GM18873 (cell line): ENCODE data around the gene TMEM79.

Experiments
- ATAC-seq: cut with Tn5 transposase; IDR thresholded peaks from one replicate; pipeline ENCODE4 v1.9.1; 2021; ENCODE audit warnings: mild to moderate bottlenecking, moderate library complexity, moderate number of reproducible peaks; ENCODE audit not compliant: unreplicated experiment, low FRiP score

The TMEM79 gene

DNA sequence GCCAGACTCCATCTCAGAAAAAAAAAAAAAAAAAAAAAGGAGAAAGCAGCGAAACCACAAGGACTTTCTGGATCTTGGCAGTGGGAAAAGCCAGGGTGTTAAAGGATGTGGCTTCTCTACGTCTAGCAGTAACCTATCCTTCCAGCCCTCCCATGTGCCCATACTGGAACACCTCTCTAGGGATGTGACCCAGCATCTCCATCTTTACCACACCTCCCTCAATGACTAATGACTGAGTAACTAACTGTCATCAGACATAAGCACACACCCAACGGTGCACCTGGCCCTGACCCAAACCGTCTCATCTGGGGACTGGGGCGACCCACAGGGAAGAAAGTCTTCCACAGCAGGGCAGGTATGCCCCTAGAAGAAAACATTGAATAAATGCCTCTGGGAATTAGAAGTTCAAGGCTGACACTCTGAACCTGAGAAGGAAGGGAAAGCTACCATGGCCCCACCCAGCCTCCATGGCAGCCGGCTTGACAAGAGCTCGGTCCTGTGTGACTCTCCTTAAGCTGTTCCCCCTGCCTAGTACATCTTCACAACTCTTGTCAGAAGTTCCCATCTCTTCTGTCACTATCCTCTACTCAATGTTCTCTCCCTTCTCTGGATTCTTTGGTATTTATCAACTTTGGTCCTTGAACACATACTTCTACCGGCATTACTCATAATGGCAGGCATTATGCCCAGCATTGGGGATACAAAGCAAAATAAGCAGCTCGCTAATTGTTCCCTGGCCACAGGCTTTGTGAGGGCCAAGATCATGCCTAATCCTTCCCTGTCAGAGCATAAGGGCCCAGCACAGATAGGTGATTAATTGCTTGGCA, 21.5 kb upstream of the TMEM79 start:
- ATAC-seq, result no peak

DNA sequence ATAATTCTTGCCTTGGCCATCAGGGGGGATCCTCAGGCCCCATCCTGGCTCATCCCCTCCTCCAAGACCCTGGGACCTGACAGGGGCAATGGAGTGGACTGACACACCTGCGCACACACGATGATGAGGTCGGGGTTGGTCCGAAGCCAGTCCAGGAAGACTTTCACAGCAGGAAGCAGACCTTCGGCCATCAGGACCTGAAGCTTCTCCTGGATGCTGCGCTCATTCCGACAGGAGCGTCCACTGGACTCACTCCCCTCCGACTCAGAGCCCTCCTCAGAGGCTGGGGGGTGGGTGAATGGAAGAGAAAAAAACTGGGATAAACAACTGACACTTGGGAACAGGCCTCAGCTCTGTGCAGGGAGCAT, 20.9 kb upstream of the TMEM79 start:
- no peak for ATAC-seq

DNA sequence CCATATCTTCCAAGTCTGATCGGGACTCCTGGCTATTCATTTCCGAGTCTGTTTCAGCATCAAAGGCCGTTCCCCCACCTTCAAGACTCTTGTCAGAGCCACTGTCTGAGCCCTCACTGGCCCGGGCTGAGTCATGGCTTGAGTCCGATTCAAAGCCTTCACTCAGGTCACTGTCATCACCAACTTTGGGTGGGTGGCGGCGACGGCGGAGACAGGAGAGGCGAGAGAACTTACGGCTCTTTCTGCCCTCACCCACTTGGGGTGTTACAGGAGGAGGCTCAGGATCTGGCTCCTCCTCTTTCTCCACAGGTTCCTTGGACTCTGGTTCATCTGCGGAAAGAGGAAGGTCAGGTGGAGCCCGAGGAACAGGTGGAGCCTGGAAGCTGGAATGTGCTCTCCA, 18.1 kb upstream of the TMEM79 start:
- no peak for ATAC-seq

DNA sequence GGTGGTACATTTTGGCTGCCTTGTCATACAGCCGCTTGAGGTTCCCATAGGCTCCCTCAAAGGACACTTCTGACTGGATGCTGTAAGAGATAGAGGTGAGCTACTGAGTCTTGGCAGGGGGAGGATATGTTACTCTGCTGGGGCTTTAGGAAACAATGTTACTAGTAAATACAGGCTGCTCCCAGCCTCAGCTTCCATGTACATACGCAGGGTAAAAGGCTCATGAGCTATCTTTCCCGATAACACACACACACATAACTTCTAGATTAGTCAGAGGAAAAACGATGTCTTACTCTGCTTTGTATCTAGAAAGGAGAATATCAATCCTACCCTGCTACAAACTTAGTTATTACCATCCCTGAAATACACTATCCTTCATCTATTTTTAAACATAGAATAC, 15.8 kb upstream of the TMEM79 start:
- ATAC-seq, result no peak

DNA sequence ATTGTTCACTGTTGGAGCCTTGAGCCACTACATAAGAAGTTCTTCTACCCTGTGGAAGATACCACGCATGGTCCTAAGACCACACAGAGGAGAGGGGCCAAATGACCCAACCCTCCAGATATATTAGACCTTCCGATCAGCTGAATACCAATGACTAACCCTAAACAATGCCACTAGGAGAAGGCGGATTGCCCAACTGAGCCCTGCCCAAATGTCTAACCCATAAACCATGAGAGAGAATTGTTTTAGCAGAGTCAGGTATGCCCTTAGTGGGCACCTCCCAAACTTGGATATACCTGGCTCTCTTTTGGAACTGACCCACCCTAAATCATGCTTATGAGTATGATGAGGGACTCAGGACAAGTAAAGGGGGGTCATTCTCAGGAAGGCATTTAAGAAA, 13.8 kb upstream of the TMEM79 start:
- ATAC-seq, result no peak

DNA sequence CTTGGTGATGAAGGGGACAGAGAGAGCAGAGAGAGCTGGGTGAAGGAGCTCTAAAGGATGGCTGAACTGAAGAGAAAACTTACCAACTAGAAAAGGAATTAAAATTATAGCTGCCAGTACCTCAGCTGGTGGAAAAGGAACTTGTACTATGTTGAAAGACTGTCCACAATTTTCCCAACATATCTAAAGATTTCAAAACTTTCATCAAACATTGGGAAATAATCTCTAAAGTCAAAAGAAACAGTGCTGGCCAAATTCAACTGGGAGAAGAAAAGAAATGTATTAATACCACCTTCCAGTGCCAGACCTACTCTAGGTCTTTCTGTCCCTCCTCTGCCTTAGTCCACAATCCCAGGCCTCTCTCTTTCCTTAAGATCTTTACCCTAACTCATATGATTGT, 7.6 kb upstream of the TMEM79 start:
- no peak for ATAC-seq

DNA sequence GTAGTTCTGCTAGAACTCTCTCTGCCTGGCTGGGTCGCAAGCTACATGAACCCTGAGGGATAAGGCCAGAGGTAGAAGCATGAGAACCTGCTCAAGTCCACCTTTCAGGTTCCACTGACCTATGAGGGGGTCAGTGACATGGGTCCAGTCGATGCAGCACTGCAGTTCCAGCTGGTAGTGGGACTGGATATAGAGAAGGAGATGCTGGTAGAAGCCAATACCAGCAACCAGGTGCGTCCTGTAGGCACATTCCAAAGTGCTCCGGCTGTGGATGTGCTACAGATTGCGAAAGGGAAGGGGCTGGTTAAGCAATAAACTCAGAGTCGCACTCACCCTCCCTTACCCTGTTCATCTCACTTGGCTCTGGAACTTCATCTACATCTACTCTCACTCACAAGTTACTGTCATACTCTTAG, 7.2 kb upstream of the TMEM79 start:
- ATAC-seq, result no peak

DNA sequence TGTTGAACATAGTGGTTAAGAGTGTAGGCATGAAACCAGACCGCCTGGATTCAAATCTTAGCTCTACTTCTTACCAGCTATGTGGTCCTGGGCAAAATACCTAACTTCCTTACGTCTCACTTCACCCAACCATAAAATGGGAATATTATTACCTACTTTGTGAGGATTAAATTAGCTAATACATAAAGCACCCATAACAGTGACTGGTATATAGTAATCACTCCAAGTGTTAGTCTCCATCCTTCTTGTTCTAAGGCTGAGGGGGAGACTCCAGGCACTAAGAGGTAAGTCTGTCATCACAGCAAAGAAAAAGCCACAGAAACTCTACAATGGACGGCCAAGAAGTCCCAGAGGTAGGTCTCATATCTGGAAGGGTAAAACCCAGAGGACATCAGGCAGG, 4.3 kb upstream of the TMEM79 start:
- no peak for ATAC-seq

DNA sequence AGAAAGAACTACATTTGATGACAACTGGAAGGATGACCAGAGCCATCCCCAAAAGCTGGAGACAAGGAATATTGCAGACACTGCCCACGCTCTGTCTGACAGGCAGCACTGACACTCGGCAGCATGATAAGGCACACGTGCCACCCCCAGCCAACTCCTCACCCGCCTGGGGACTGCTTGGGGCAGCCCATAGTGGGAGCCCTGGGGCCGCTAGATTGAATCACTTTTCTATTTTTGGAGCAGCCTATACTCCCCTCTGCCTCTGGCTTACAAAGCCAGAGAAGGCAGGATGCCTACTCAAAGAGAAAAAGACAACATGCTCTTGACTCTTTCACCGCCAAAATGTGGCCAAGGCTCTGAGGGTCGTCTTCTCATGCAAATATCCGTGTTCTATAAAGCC, 2.8 kb upstream of the TMEM79 start:
- ATAC-seq, result no peak

DNA sequence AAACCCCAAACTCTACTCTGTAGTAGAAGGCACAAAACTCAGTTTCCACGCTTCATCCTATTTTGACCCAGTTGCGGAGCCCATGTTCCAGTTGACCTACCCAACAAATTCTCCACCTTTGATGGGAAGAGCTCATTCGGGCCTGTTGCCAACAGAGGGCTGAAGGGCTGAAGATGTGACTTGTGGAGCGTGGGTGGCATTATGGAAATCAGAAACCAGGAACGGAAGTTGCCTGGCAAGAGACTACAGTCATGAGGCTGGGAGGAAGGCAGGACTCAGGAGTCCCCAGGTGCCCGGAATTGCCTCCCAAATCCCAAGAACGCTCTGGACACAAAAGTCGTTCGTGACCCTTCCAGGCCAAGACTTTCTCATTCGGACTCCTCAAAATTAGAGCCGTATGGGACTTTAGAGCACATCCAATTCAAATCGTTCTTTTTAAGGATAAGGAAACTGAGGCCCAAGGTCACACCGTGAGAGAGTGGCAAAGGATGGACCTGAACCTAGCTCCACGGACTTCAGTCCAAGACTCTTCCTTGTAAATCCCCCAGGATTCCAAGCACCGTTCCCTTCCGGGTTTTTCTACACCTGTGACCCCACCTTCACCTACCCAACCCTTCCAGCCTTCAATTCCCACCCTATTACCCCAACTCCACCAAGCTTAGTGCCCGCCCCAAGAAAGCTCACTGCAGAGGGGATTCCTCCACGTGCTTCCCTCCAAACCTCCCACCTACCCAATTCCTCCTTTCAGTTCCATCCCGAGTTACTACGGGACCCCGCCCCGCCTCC, 2.2 kb upstream of the TMEM79 start:
- no peak for ATAC-seq

DNA sequence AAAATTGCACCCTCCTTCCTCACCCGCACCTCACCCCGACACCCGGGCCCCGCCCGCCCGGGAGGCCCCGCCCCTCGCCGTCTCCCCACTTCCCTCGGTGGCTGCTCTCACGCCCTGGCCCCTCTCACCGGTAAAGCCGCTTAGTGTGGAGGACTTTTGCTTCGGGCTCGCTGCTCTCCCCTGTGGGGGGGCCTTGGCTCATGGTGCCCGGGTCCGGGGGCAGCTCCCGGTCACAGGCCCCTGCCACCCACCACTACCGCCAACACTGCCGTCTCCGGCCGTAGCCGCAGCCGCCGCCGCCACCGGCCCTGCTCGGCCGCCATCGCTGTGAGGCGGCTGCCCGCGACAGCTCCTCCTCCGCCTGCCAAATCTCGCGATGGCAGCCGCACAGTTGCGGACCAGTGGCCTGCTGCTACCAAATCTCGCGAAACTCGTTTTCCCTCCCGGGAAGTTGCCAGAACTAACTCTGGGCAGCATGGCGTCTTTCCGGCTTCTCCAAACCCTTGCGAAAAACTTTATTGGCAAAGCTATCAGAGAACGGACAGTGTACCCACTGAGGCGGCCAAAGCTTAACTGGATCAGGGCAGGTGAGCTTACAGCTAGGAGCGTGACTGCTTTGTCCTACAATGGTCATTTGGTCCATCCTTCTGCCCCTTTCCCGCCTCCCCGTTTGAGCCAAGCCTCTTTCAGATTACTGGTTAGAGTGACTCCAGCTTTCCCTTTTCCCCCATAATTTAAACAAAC, 1.5 kb upstream of the TMEM79 start, which contains the start of gene SMG5:
Gene SMG5, minus strand, starts transcription at position 347 of the 744 bp plus-strand sequence. Its CDS starts 145 bp downstream, at position 202.
- ATAC-seq, result peak; percentile 78

DNA sequence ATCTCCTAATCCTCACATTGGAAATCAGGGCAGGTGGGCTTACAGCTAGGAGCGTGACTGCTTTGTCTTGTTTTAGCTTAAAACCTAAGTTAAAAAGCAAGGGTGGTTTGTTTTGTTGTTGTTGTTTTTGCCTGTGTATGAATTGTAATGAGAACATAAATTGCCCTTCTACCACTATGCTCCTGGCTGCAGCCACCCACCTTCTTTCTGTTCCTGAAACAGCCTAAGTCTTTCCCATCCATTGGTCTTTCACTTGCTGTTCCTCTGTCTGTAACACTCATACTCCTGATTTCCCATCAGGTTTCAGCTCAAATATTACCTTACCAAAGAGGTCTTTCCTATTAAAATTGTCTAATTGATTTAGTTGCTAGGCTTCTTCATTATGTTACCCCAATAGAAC, 604 bp upstream of the TMEM79 start:
- no peak for ATAC-seq

DNA sequence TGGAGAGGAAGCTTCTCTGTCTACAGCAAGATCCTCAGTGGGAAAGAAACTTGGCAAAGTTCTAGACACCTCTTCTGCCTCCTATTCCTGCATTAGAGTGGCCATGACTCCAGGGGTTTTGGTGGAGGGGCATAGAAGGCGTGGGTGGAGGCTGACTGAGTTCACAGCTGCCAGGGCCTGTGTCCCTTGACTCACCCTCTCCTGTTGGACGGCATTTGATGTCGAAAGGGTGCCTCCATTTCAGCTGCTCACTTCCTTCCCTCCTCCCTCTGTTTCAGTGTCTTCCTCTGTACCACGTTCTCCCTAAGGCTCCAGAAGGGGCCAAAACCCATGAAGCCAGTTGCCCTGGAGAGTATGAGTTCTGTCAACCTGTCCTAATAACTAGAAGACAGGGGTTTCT, 632 bp downstream of the TMEM79 start:
- ATAC-seq, result no peak

DNA sequence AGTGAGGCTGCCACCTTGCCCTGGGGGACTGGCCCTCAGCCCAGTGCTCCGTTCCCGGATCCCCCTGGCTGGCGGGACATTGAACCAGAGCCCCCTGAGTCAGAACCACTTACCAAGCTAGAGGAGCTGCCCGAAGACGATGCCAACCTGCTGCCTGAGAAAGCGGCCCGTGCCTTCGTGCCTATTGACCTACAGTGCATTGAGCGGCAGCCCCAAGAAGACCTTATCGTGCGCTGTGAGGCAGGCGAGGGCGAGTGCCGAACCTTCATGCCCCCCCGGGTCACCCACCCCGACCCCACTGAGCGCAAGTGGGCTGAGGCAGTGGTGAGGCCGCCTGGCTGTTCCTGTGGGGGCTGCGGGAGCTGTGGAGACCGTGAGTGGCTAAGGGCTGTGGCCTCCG, 1.3 kb downstream of the TMEM79 start:
- no peak for ATAC-seq

DNA sequence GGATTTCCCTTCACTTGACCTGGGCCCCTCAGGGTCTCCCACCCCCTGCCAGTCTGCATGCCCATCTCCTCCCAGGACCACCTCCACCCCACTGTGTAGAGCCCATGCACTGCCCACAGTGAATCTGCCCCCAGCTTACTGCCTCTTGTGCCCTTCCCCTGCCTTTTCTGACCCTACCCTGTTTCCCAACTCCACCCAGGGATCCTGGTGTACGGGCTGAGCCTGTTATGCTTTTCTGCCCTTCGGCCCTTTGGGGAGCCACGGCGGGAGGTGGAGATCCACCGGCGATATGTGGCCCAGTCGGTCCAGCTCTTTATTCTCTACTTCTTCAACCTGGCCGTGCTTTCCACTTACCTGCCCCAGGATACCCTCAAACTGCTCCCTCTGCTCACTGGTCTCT, 1.9 kb downstream of the TMEM79 start:
- ATAC-seq, result no peak

DNA sequence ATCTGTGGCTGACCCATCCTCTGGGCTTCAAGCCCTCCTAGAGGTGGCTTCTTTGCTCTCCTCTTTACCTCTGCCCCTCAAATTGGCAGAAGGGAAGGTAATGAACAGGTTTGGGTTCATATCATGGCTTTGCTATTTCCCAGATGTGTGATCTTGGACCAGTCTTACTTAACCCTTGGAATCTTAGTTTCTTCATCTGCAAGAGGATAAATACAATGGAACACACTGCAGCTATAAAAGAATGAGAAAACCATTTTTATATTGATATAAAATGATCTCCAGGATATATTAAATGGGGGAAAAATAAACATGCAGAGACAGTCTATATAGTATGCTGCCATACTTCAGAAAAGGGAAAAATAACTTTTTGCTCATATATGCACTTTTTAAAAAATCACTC, 5.7 kb downstream of the TMEM79 start:
- no peak for ATAC-seq

DNA sequence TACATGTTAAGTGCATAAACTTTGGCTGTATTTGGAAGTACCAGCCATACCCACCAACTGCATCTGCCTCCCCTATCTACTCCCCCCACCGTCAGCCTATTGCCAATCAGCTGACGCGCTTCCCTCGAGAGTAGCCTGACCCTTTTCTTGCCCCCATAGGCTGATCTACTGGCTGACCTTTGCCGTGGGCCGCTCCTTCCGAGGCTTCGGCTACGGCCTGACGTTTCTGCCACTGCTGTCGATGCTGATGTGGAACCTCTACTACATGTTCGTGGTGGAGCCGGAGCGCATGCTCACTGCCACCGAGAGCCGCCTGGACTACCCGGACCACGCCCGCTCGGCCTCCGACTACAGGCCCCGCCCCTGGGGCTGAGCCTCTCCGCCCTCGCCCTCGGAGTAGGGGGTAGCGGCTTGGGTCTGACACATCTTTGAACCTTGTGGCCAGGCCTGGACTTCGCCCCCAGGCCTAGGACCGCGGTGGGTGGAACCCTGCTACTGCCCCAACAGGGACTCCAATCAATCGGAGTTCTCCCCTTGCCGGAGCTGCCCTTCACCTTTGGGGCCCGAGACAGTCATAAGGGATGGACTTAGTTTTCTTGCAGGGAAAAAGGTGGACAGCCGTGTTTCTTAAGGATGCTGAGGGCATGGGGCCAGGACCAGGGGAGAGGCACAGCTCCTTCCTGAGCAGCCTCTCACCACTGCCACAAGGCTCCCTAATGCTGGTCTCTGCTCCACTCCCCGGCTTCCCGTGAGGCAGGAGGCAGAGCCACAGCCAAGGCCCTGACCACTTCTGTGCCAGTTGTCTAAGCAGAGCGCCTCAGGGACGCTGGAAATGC, 7.3 kb downstream of the TMEM79 start:
- ATAC-seq, result no peak

DNA sequence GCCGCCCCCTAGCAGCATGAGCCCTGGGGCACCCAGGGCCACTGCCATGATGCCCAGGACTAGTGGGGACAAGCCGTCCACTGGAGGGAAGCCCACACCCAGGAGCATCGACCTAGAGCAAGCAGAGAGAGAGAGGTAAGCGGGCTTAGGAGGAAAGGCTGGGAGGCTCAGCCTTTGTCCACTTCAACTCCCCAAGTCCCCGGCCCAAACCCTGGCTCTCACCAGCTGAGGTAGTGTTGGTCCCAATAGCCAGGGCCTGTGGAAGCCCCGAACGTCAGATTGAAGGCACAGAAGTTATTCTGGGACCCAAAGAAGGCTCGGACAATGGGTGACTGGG, 8.9 kb downstream of the TMEM79 start:
- no peak for ATAC-seq

DNA sequence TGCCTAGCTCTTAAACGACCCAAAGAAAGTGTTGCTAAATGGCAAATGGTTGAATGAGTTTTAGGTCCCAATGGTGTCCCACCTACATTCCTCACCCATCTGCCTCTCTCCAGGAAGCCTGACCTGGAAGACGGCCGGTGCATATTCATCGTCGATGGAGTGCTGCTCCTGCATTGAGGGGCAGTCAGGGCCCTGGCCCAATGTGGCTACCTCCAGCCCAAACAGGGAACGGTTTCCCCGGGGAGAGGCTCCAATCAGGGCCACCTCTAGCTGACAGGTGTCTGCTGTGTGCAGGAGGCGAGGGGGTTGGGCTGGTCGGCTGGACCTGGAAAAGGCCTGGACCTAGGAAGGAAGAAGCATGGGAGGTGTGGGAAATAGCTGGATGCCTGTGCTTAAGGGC, 9.8 kb downstream of the TMEM79 start:
- ATAC-seq, result no peak

DNA sequence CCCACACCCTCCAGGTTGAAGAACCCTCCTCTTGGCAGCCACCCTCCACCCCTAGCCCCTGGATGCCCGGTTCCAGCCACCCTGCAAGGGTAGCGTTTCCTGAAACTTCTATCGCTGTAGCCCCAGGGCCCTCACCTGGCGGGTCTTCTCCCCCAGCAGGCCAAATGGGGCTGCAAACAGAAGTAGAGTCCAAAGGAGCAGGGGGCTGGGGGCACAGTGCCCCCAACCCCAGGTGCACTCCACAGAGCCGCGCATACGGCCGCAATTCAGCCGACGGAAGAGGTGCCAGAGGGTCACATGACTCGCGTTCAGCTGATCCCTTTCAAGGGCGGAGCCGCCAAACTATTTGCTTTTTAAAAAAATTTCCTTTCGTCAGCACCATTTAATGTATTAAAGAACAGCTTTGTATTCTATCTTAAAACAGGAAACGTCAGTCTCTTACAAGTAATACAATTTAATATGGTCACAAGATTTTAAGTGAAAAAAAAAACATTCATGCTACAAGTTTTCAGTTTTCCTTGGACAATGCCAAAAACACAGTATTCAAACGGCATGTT, 11.3 kb downstream of the TMEM79 start, which contains the start of gene GLMP:
Gene GLMP, minus strand, starts transcription at position 289 of the 557 bp plus-strand sequence. Its CDS starts 34 bp downstream, at position 255.
- ATAC-seq, result no peak
